Measurements from ENCODE around the gene ZNF541. TPM values are rescaled to one million over a fixed set of nuclear protein-coding genes. Genes with fewer than 3 reads are reported as not detected.

Gene ZNF541
- total and polyA plus RNA-seq, 2 experiments from 2014 or later, result 0.26 to 0.42 TPM

DNA sequence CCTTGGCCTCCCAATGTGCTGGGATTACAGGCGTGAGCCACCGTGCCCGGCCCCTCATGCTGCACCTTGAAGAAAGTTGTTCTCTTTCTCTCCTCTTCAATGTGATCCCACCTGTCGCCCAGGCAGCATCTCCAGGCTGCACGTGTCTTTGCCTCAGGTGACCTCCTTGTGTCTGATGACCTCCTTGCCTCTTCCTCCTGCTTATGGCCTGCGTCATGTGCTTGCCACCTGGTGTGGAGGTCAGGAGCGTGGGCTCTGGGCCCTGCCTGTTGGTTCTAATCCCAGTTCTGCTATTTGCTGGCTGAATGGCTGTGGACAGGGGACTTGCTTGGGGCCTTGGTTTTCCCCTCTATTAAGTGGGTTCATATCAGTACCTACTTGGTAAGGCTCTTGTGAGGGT, 42.3 kb upstream of the ZNF541 start:
- peaks cover 95% of the 10 kb centered on the region for H3K79me2 ChIP-seq (replicated peaks; ENCODE audit: insufficient read depth)
- TF ChIP-seq EZH2phosphoT487 (IDR thresholded peaks at IDR 0.05; ENCODE audit: unreplicated experiment), result no peak
- no peak for TF ChIP-seq ZNF331 (CRISPR knock-in tag; IDR thresholded peaks at IDR 0.05; ENCODE audit: low read depth)
- TF ChIP-seq, protein P1, sequence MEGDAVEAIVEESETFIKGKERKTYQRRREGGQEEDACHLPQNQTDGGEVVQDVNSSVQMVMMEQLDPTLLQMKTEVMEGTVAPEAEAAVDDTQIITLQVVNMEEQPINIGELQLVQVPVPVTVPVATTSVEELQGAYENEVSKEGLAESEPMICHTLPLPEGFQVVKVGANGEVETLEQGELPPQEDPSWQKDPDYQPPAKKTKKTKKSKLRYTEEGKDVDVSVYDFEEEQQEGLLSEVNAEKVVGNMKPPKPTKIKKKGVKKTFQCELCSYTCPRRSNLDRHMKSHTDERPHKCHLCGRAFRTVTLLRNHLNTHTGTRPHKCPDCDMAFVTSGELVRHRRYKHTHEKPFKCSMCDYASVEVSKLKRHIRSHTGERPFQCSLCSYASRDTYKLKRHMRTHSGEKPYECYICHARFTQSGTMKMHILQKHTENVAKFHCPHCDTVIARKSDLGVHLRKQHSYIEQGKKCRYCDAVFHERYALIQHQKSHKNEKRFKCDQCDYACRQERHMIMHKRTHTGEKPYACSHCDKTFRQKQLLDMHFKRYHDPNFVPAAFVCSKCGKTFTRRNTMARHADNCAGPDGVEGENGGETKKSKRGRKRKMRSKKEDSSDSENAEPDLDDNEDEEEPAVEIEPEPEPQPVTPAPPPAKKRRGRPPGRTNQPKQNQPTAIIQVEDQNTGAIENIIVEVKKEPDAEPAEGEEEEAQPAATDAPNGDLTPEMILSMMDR (conservative IDR thresholded peaks at IDR 0.05; ENCODE audit: low read depth in 2 of 2), result no peak
- no peak for TF ChIP-seq ZNF114 (CRISPR knock-in tag; IDR thresholded peaks at IDR 0.05)
- no peak for TF ChIP-seq JUNB (IDR thresholded peaks at IDR 0.05; ENCODE audit: unreplicated experiment)
- TF ChIP-seq, protein P2, sequence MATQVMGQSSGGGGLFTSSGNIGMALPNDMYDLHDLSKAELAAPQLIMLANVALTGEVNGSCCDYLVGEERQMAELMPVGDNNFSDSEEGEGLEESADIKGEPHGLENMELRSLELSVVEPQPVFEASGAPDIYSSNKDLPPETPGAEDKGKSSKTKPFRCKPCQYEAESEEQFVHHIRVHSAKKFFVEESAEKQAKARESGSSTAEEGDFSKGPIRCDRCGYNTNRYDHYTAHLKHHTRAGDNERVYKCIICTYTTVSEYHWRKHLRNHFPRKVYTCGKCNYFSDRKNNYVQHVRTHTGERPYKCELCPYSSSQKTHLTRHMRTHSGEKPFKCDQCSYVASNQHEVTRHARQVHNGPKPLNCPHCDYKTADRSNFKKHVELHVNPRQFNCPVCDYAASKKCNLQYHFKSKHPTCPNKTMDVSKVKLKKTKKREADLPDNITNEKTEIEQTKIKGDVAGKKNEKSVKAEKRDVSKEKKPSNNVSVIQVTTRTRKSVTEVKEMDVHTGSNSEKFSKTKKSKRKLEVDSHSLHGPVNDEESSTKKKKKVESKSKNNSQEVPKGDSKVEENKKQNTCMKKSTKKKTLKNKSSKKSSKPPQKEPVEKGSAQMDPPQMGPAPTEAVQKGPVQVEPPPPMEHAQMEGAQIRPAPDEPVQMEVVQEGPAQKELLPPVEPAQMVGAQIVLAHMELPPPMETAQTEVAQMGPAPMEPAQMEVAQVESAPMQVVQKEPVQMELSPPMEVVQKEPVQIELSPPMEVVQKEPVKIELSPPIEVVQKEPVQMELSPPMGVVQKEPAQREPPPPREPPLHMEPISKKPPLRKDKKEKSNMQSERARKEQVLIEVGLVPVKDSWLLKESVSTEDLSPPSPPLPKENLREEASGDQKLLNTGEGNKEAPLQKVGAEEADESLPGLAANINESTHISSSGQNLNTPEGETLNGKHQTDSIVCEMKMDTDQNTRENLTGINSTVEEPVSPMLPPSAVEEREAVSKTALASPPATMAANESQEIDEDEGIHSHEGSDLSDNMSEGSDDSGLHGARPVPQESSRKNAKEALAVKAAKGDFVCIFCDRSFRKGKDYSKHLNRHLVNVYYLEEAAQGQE (IDR thresholded peaks at IDR 0.05; ENCODE audit: unreplicated experiment), result no peak
- no peak for TF ChIP-seq STAT1 (IDR thresholded peaks at IDR 0.05; ENCODE audit: unreplicated experiment)
- TF ChIP-seq, protein P3, sequence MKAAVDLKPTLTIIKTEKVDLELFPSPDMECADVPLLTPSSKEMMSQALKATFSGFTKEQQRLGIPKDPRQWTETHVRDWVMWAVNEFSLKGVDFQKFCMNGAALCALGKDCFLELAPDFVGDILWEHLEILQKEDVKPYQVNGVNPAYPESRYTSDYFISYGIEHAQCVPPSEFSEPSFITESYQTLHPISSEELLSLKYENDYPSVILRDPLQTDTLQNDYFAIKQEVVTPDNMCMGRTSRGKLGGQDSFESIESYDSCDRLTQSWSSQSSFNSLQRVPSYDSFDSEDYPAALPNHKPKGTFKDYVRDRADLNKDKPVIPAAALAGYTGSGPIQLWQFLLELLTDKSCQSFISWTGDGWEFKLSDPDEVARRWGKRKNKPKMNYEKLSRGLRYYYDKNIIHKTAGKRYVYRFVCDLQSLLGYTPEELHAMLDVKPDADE (IDR thresholded peaks at IDR 0.05), result no peak
- TF ChIP-seq NANOG (IDR thresholded peaks at IDR 0.05; ENCODE audit: borderline replicate concordance), result no peak
- TF ChIP-seq POLR2AphosphoS5 (IDR thresholded peaks at IDR 0.05; ENCODE audit: low read depth), result no peak
- TF ChIP-seq ZNF462 (CRISPR knock-in tag; IDR thresholded peaks at IDR 0.05), result no peak
- no peak for TF ChIP-seq CREB1 (CRISPR knock-in tag; IDR thresholded peaks at IDR 0.05; ENCODE audit: low read depth)
- TF ChIP-seq EZH2 (IDR thresholded peaks at IDR 0.05; ENCODE audit: low read depth, unreplicated experiment), result no peak
- Mint-ChIP-seq H3K9me3 (no peaks in the 10 kb centered on the region), H3K27ac (peak overlapping the region; percentile 75), H3K36me3 (ENCODE audit: low read depth) (peaks cover 14% of the 10 kb centered on the region), H3K4me3 (no peak overlapping the region; the same call in 2 of the 3 replicates), H3K4me1 (peaks cover 71% of the 10 kb centered on the region), H3K27me3 (ENCODE audit: insufficient read depth, low read depth, poor library complexity) (peaks cover 14% of the 10 kb centered on the region)
- H3K27ac ChIP-seq (ENCODE audit: low read depth), result 0 out of 2 replicates have a peak overlapping the region, but pooled peaks have one; percentile 19
- peaks cover 16% of the 10 kb centered on the region for H4K20me1 ChIP-seq (replicated peaks; ENCODE audit: insufficient read depth)
- no peak for DNase-seq (ENCODE audit: low spot score)
- H3K27me3 ChIP-seq (ENCODE audit: insufficient read depth), result no peaks in the 10 kb centered on the region
- no peak overlapping the region for H3K4me2 ChIP-seq
- no peaks in the 10 kb centered on the region for H3K36me3 ChIP-seq (ENCODE audit: insufficient read depth)
- H3K4me3 ChIP-seq, result no peak overlapping the region
- H3K9me2 ChIP-seq (ENCODE audit: insufficient read depth), result no peaks in the 10 kb centered on the region
- ATAC-seq, result no peak
- H2AFZ ChIP-seq, result no peak overlapping the region
- H3F3A ChIP-seq (replicated peaks; ENCODE audit: low read depth), result peaks cover 37% of the 10 kb centered on the region
- peaks cover 76% of the 10 kb centered on the region for H3K4me1 ChIP-seq (ENCODE audit: insufficient read depth)

All from GM23338 (cell line).